EL (cell line): Measurements from ENCODE around the gene CORO2B.
"Not testable (repeated sequence)": the region's sequence is repeated elsewhere in the genome, so short reads cannot be mapped to it uniquely, and the experiment has no call there.

Experiments used
- DNase-seq: peaks from one replicate; pipeline ENCODE4 v3.0.0-alpha.2; 2016

The CORO2B gene

DNA sequence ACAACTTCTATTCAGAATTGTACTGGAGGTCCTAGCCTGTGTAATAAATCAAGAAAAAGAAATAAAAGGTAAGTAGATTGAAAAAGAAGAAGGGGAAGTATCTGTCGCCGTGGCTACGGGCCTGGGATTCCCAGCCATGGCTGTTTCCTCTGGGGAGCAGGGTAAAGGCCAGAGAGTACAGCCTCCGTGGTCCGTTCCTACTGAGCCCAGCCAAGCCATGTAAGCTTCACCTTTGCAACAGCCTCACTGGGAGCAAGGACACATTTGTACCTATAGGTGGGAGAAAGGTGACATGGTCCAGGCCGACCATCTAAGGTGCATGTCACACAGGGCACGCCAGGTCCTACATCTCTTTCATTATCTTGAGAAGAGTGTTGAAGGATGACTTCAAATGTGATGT is 170.6 kb downstream of the CORO2B start:
- no peak for DNase-seq

DNA sequence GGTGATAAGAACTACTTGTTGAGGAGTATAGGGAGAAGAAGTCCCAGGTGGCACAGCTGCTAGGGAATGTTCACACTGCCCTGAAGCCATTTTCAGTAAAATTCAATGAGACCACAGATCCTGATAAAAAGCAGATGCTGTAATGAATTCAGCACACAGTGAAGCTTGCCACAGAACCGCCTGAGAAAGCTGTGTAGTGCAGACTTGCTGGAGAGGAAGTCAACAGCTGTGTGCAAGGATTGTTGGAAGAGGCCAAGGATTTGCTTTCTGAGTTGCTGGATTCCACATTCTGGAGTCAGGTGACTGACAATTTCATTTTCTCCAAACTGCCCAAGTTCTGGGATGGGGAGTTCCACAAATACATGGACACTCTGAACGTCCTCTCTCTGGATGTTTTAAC is 171.0 kb downstream of the CORO2B start:
- DNase-seq, result no peak

DNA sequence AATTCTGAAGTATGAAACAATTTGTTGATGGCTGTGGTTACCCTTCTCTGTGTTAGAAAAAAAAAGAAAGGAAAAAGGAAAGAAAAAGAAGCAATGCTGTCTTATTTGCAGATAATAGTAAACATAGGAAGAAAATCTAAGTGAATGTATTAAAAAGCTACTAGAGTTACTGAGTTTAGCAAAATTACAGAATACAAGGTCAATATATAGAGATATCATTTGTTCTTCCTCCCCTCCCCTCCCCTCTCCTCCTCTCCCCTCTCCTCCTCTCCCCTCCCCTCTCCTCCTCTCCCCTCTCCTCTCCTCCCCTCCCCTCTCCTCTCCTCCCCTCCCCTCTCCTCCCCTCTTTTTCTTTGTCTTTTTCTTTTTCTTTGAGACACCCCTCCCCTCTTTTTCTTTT is 172.8 kb downstream of the CORO2B start:
- DNase-seq, result no peak

DNA sequence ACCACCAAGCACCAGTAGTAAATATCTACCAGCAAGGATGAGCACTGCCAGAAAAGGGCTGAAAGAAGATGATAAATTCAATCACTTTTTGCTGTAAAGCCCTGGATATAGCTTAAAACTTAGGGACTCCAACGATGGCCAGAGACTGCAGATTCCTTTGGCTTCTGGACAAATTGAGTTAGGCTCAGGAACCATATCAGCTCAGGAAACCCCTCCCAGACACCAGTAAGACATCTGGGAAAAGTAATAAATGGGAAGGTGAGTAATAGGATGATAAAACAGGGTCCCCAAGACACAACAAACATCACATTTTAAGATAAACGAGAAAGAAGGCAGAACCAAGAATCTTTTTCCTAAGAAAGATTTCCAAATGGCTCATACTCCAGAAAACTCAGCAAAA is 176.9 kb downstream of the CORO2B start:
- no peak for DNase-seq

- DNase-seq, result not testable (repeated sequence)
Observed at GRCh38 chr15:68759982-68760579, 181.3 kb downstream of the CORO2B start.

DNA sequence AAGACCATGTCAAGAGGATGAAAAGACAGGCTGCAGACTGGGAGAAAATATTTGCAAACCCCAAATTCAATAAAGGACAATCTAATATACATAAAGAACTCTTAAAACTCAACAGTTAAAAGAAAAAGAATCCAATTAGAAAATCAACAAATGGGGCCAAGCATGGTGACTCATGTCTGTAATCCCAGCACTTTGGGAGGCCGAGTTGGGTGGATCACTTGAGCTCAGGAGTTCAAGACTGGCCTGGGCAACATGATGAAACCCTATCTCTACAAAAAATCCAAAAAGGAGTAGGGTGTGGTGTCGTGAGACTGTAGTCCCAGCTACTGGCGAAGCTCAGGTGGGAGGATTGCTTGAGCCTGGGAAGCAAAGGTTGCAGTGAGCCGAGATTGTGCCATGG is 184.3 kb downstream of the CORO2B start:
- DNase-seq, result no peak

DNA sequence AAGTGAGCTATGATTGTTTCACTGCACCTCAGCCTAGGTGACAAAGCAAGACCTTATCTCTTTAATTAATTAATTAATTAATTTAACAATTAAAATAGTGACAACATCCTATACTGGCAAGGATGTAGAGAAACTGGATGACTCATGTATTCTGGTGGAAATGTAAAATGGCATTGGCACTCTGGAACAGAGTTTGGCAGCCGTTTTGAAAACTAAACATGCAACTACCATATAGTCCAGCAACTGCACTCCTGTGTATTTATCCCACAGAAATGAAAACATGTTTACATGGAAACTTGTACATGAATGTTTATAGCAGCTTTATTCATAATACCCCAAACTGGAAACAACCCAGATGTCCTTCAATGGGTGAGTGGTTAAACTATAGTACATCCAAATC is 185.3 kb downstream of the CORO2B start:
- no peak for DNase-seq

DNA sequence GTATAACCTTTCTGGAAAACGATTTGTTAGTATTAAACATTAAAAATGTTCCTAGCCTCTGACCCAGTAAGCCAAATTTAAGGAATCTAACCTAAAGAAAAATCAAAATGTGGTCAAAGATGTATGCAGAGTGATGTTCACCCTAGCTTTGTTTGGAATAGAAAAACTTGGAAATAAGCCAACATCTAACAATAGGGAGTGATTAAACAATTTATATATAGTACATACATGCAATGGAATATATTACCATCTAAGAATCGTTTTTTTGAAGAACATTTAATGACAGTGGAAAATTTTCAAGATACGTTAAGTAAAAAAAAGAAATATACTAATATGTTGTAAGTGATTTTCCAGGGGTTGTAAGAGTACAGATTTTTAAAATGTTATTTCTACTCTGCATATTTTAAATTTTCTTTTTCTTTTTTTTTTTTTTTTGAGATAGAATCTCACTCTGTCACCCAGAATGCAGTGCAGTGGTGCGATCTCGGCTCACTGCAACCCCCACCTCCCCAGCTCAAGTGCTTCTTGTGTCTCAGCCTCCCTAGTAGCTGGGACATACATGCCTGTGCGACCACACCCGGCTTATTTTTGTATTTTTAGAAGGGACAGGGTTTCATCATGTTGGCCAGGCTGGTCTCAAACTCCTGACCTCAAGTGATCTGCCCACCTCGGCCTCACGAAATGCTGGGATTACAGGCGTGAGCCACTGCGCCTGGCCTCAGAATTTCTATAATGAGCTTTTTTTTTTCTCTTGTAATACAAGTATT is 187.0 kb downstream of the CORO2B start:
- DNase-seq, result no peak

GRCh38 chr15:68767833-68768232 is 189.0 kb downstream of the CORO2B start:
- no peak for DNase-seq

DNA sequence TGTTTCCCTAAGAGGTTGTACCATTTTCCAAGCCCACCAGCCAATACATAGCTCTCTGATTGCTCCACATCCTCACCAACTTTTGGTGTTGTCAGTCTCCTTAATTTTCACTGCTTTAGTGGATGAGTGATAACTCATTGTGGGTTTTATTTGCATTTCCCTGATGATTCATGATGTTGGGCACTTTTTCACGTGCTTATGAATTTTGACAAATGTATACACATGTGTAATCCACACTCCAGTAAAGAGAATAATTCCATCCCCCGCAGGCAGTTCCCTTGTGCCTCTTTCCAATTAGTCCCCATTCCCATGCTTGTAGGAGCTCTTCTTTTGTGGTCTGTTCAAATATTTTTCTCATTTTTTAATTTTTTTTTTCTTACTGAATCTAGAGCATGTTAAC is 189.5 kb downstream of the CORO2B start:
- DNase-seq, result peak; percentile 80

DNA sequence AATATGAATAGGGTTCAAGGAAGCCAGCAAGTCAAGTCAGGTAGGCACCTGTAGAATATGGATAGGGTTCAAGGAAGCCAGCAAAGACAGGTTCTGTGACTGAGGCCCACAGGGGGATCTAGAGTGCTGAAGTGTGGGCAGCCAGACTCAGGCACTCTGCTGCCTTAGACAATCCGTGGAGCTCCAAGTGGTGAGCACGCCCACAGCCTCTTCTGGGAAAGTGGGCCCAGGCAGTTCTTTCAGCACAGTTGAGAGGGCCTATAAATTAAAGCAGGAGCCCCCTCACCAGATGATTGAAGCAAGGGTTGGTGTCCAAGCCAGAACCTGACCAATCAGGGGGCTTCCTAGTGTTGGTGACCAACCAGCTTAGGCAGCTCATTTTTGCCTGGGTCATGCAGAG is 190.9 kb downstream of the CORO2B start:
- DNase-seq, result no peak

GRCh38 chr15:68770216-68770615 is 191.4 kb downstream of the CORO2B start:
- DNase-seq, result no peak

DNA sequence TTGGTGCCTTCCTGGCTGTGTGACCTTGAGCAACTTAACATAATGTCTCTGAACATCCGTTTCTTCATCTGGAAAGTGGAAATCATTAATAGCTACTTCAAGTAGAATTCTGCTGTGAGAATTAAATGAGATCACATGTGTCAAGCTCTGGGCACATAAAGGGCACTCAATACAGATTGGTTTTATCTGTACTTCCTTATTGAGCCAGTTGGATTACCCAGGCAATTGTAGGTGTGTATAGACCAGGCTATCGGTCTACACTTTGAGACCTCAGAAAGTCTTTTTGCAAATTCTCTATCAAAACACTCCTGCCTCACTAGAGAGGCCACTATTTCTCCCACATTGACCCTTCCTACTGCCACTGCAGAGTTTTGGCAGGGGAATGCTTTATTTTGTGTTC is 194.2 kb downstream of the CORO2B start:
- no peak for DNase-seq

- DNase-seq, result no peak
Observed at GRCh38 chr15:68774120-68774519, 195.3 kb downstream of the CORO2B start.

GRCh38 chr15:68774521-68775235 is 195.9 kb downstream of the CORO2B start:
- DNase-seq, result no peak

- DNase-seq, result no peak
Observed at GRCh38 chr15:68775236-68775577, 196.4 kb downstream of the CORO2B start.

DNA sequence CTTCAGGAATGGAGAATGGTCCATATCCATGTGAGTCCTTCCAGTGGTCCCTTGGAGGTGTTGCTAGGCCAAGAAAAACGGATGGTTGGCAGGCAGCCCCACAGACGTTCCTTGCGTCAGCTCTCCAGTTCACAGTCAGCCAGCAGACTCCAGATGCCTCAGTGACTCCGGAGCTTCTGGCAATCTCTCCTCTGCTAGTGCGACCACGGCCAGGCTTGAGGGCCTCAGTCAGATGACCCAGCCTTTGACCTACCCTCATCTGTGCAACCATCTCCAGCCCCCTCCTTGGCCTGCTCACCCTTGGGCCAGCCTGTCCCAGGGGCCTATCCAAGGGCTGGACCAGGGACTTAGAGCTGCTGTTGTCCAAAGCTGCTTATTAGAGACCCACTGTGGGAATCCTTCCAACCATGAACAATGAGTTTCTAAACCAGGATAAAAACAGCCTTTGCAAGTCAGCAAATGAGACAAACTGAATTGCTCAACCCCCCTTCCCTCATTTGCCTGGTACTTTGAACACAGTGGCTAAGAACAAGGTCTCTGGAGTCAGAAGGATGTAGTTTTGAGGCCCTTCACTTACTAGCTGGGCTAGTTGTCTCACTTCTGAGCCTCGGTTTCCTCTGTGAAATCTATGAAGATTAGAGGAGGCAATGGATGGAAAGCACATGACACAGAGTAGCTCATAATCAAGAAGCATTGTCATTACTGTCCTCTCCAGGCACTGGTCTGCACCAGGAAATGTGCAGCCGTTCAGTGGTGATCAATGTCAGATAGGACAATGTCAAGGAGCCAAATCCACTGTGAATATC is 197.1 kb downstream of the CORO2B start:
- no peak for DNase-seq

DNA sequence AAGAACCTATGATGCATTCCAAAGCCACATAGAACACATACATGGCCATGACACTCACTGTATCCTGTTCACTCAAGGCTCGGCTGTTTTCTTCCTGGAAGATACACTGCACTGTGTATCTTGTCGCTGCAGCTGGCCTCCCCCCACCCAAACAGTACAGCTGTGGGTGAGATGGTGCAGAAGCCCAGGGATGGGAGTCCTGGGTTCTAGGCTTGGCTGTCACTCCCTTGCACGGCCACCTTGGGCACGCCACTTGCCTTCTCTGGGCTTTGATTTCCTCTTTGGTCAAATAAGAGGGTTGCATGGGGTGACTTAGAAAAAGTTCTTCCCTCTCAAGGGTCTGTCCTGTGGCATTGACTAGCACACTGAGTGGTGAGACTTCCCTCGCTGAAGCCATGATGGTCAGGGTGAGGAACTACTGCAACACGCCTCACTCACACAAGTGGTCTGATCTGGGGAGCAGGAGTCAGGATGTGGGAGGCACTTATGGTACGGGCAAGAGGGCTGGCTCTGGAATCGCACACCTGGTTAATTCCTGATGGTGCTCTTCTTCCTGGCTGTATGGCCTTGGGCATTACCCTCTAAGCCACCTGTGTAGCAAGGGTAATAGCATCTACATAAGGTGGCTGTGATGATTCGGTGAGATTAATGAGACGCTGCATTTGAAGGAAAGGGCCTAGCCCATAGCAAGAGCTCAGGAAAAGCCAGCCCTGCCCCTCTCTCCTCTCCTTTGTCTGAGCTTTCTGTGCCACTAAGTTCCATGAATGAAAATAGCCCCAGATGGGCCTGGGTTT is 197.9 kb downstream of the CORO2B start:
- no peak for DNase-seq
